ENCODE data around the gene NAPEPLD.

The NAPEPLD gene

GRCh38 chr7:103119791-103120291 is 29.1 kb downstream of the NAPEPLD start:
- Histone ChIP-seq H2BK5ac (ENCODE audit: low read depth, low read length, poor library complexity, severe bottlenecking) (no peak overlapping the region), H2BK12ac (ENCODE audit: low read length in 2 of 2) (no peak overlapping the region), H2BK120ac (ENCODE audit: low read depth, low read length) (no peak overlapping the region), H3K23ac (ENCODE audit: low read length in 2 of 2) (no peak overlapping the region), H2AFZ (ENCODE audit: low read depth, low read length) (no peak overlapping the region), H3K27ac (ENCODE audit: low read length, poor library complexity, severe bottlenecking) (no peak overlapping the region), H3K4me3 (ENCODE audit: insufficient read depth in 1 of 2, low read depth in 1 of 2, low read length in 2 of 2) (no peak overlapping the region), H4K91ac (ENCODE audit: low read length) (no peak overlapping the region), H3K9me3 (ENCODE audit: control insufficient read depth, low read length) (no peaks in the 10 kb centered on the region), H2BK15ac (ENCODE audit: low read depth, poor library complexity, severe bottlenecking) (no peak overlapping the region), H3K4me1 (ENCODE audit: control insufficient read depth, insufficient read depth, low read depth, low read length) (peaks cover 4% of the 10 kb centered on the region), H3K14ac (ENCODE audit: low read length in 2 of 2) (no peak overlapping the region), H3K4me2 (ENCODE audit: low read length, poor library complexity, severe bottlenecking) (no peak overlapping the region), H3K36me3 (ENCODE audit: control insufficient read depth in 1 of 2, insufficient read depth in 2 of 2, low read depth in 1 of 2, low read length in 2 of 2) (peaks cover 0 to 62% of the 10 kb centered on the region in 2 experiments), H3K4ac (ENCODE audit: low read depth in 1 of 2, low read length in 2 of 2) (no peak overlapping the region), H3K18ac (ENCODE audit: low read depth in 1 of 2, low read length in 2 of 2) (no peak overlapping the region), H3K9ac (ENCODE audit: low read length) (no peak overlapping the region), H4K8ac (ENCODE audit: low read length) (no peak overlapping the region), H3K27me3 (ENCODE audit: control insufficient read depth in 1 of 2, insufficient read depth in 1 of 2, low read length in 2 of 2) (no peaks in the 10 kb centered on the region), H2AK5ac (ENCODE audit: low read length, severe bottlenecking) (no peak overlapping the region), H3K79me1 (replicated peaks; ENCODE audit: low read length, poor library complexity, severe bottlenecking) (peaks cover 3% of the 10 kb centered on the region)
- WGBS = 100% methylated on average over 9 of the region's 11 CpGs
- no peak for DNase-seq

- 100% methylated on average over 2 of the region's 2 CpGs for WGBS
- Histone ChIP-seq H2BK120ac (ENCODE audit: low read depth, low read length) (no peak overlapping the region), H3K36me3 (ENCODE audit: control insufficient read depth in 1 of 2, insufficient read depth in 2 of 2, low read depth in 1 of 2, low read length in 2 of 2) (peaks cover 0 to 45% of the 10 kb centered on the region in 2 experiments), H3K27ac (ENCODE audit: low read length, poor library complexity, severe bottlenecking) (no peak overlapping the region), H2BK5ac (ENCODE audit: low read depth, low read length, poor library complexity, severe bottlenecking) (no peak overlapping the region), H3K79me1 (replicated peaks; ENCODE audit: low read length, poor library complexity, severe bottlenecking) (peaks cover 1% of the 10 kb centered on the region), H3K27me3 (ENCODE audit: control insufficient read depth in 1 of 2, insufficient read depth in 1 of 2, low read length in 2 of 2) (no peaks in the 10 kb centered on the region), H4K8ac (ENCODE audit: low read length) (no peak overlapping the region), H3K23ac (ENCODE audit: low read length in 2 of 2) (no peak overlapping the region), H3K18ac (ENCODE audit: low read depth in 1 of 2, low read length in 2 of 2) (no peak overlapping the region), H3K14ac (ENCODE audit: low read length in 2 of 2) (no peak overlapping the region), H3K9ac (ENCODE audit: low read length) (no peak overlapping the region), H3K4me2 (ENCODE audit: low read length, poor library complexity, severe bottlenecking) (no peak overlapping the region), H3K4me3 (ENCODE audit: insufficient read depth in 1 of 2, low read depth in 1 of 2, low read length in 2 of 2) (no peak overlapping the region), H2AFZ (ENCODE audit: low read depth, low read length) (no peak overlapping the region), H2BK15ac (ENCODE audit: low read depth, poor library complexity, severe bottlenecking) (no peak overlapping the region), H2BK12ac (ENCODE audit: low read length in 2 of 2) (no peak overlapping the region), H3K4ac (ENCODE audit: low read depth in 1 of 2, low read length in 2 of 2) (no peak overlapping the region), H2AK5ac (ENCODE audit: low read length, severe bottlenecking) (no peak overlapping the region), H3K9me3 (ENCODE audit: control insufficient read depth, low read length) (no peaks in the 10 kb centered on the region), H3K4me1 (ENCODE audit: control insufficient read depth, insufficient read depth, low read depth, low read length) (peaks cover 7% of the 10 kb centered on the region), H4K91ac (ENCODE audit: low read length) (no peak overlapping the region)
- no peak for DNase-seq
These were observed 31.4 kb downstream of the NAPEPLD start for GRCh38 chr7:103117465-103117864.

GRCh38 chr7:103116991-103117390 is 31.9 kb downstream of the NAPEPLD start:
- Histone ChIP-seq H3K9ac (ENCODE audit: low read length) (no peak overlapping the region), H3K36me3 (ENCODE audit: control insufficient read depth in 1 of 2, insufficient read depth in 2 of 2, low read depth in 1 of 2, low read length in 2 of 2) (peaks cover 0 to 43% of the 10 kb centered on the region in 2 experiments), H3K4ac (ENCODE audit: low read depth in 1 of 2, low read length in 2 of 2) (no peak overlapping the region), H2BK15ac (ENCODE audit: low read depth, poor library complexity, severe bottlenecking) (no peak overlapping the region), H2BK5ac (ENCODE audit: low read depth, low read length, poor library complexity, severe bottlenecking) (no peak overlapping the region), H3K14ac (ENCODE audit: low read length in 2 of 2) (no peak overlapping the region), H4K8ac (ENCODE audit: low read length) (no peak overlapping the region), H2AK5ac (ENCODE audit: low read length, severe bottlenecking) (no peak overlapping the region), H3K4me1 (ENCODE audit: control insufficient read depth, insufficient read depth, low read depth, low read length) (peaks cover 7% of the 10 kb centered on the region), H3K4me2 (ENCODE audit: low read length, poor library complexity, severe bottlenecking) (no peak overlapping the region), H2AFZ (ENCODE audit: low read depth, low read length) (no peak overlapping the region), H3K4me3 (ENCODE audit: insufficient read depth in 1 of 2, low read depth in 1 of 2, low read length in 2 of 2) (no peak overlapping the region), H2BK120ac (ENCODE audit: low read depth, low read length) (no peak overlapping the region), H3K27ac (ENCODE audit: low read length, poor library complexity, severe bottlenecking) (no peak overlapping the region), H3K23ac (ENCODE audit: low read length in 2 of 2) (no peak overlapping the region), H2BK12ac (ENCODE audit: low read length in 2 of 2) (no peak overlapping the region), H3K18ac (ENCODE audit: low read depth in 1 of 2, low read length in 2 of 2) (no peak overlapping the region), H3K79me1 (replicated peaks; ENCODE audit: low read length, poor library complexity, severe bottlenecking) (peaks cover 1% of the 10 kb centered on the region), H3K27me3 (ENCODE audit: control insufficient read depth in 1 of 2, insufficient read depth in 1 of 2, low read length in 2 of 2) (no peaks in the 10 kb centered on the region), H3K9me3 (ENCODE audit: control insufficient read depth, low read length) (no peaks in the 10 kb centered on the region), H4K91ac (ENCODE audit: low read length) (no peak overlapping the region)
- no peak for DNase-seq

- H3K4me3 ChIP-seq (ENCODE audit: insufficient read depth in 1 of 2, low read depth in 1 of 2, low read length in 2 of 2) = no peak overlapping the region
- H4K8ac ChIP-seq (ENCODE audit: low read length) = no peak overlapping the region
- WGBS = 90% methylated on average over 1 of the region's 1 CpG
- H3K27ac ChIP-seq (ENCODE audit: low read length, poor library complexity, severe bottlenecking) = no peak overlapping the region
- no peak overlapping the region for H3K14ac ChIP-seq (ENCODE audit: low read length in 2 of 2)
- no peak overlapping the region for H3K18ac ChIP-seq (ENCODE audit: low read depth in 1 of 2, low read length in 2 of 2)
- no peak overlapping the region for H3K9ac ChIP-seq (ENCODE audit: low read length)
- H3K79me1 ChIP-seq (replicated peaks; ENCODE audit: low read length, poor library complexity, severe bottlenecking) = peaks cover 1% of the 10 kb centered on the region
- no peak overlapping the region for H3K4ac ChIP-seq (ENCODE audit: low read depth in 1 of 2, low read length in 2 of 2)
- no peak overlapping the region for H2AK5ac ChIP-seq (ENCODE audit: low read length, severe bottlenecking)
- H2BK120ac ChIP-seq (ENCODE audit: low read depth, low read length) = no peak overlapping the region
- H3K4me1 ChIP-seq (ENCODE audit: control insufficient read depth, insufficient read depth, low read depth, low read length) = peaks cover 7% of the 10 kb centered on the region
- H3K27me3 ChIP-seq (ENCODE audit: control insufficient read depth in 1 of 2, insufficient read depth in 1 of 2, low read length in 2 of 2) = no peaks in the 10 kb centered on the region
- no peak overlapping the region for H3K4me2 ChIP-seq (ENCODE audit: low read length, poor library complexity, severe bottlenecking)
- H4K91ac ChIP-seq (ENCODE audit: low read length) = no peak overlapping the region
- no peak overlapping the region for H2AFZ ChIP-seq (ENCODE audit: low read depth, low read length)
- H2BK15ac ChIP-seq (ENCODE audit: low read depth, poor library complexity, severe bottlenecking) = no peak overlapping the region
- no peaks in the 10 kb centered on the region for H3K9me3 ChIP-seq (ENCODE audit: control insufficient read depth, low read length)
- no peak for DNase-seq
- no peak overlapping the region for H3K23ac ChIP-seq (ENCODE audit: low read length in 2 of 2)
- H3K36me3 ChIP-seq (ENCODE audit: control insufficient read depth in 1 of 2, insufficient read depth in 2 of 2, low read depth in 1 of 2, low read length in 2 of 2) = peaks cover 0 to 40% of the 10 kb centered on the region in 2 experiments
- H2BK5ac ChIP-seq (ENCODE audit: low read depth, low read length, poor library complexity, severe bottlenecking) = no peak overlapping the region
- H2BK12ac ChIP-seq (ENCODE audit: low read length in 2 of 2) = no peak overlapping the region
These were observed 32.4 kb downstream of the NAPEPLD start for GRCh38 chr7:103116511-103116910.

Data from mesenchymal stem cell (in vitro differentiated cells and primary cell).